HPDE6-E6E7 (cell line): ENCODE results near the gene OR8B2.
A peak's percentile ranks its signal among the peaks of the same experiment; 100 is the strongest.
"Not testable (repeated sequence)": the region's sequence is repeated elsewhere in the genome, so short reads cannot be mapped to it uniquely, and the experiment has no call there.

Experiments
- DNase-seq: peaks from one replicate; pipeline ENCODE4 v3.0.0; 2011; ENCODE audit warnings: missing footprints; ENCODE audit errors: extremely low spot score

The OR8B2 gene, protein sequence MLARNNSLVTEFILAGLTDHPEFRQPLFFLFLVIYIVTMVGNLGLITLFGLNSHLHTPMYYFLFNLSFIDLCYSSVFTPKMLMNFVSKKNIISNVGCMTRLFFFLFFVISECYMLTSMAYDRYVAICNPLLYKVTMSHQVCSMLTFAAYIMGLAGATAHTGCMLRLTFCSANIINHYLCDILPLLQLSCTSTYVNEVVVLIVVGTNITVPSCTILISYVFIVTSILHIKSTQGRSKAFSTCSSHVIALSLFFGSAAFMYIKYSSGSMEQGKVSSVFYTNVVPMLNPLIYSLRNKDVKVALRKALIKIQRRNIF

DNA sequence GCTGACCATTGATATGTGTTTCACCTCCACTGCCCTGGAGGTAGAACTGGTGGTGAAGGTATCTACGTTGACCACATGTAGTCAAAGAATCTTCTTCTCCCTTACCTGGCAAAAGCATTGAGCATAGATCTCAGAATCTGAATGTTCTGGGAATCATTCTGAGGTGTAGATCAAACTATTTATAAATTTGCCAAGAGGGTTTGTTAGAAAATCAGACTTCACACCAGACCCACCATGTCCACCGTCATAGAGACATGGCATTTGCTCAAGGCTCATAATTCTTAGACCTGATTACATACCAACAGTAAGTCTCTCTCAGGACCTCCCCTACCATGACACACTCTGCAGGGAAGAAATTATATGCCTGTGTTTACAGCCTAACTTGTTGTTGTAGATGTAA lies at the start of gene OR8B2:
TSS of gene OR8B2 (minus strand) at position 101 of the 400 bp plus-strand sequence. CDS start 1,156 bp downstream, outside the sequence.
- no peak for DNase-seq

DNA sequence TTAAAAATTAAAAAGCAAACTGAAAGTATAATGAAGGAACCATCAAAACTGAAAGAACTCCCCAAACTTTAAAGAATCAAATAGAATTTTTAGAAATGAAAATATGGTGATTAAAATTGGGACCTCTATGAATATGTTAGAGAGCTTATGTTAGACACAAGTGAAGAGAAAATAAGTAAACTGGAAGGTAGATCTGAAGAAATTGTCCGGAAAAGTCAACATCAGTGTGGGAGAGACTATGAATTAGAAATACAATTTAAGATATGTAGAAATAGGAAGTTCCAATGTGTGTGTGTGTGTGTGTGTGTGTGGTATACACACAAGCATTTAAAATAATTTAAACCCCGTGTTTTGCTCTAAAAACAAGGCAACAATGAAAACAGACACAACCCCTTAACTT lies 45.3 kb upstream of the OR8B2 start:
- no peak for DNase-seq

DNA sequence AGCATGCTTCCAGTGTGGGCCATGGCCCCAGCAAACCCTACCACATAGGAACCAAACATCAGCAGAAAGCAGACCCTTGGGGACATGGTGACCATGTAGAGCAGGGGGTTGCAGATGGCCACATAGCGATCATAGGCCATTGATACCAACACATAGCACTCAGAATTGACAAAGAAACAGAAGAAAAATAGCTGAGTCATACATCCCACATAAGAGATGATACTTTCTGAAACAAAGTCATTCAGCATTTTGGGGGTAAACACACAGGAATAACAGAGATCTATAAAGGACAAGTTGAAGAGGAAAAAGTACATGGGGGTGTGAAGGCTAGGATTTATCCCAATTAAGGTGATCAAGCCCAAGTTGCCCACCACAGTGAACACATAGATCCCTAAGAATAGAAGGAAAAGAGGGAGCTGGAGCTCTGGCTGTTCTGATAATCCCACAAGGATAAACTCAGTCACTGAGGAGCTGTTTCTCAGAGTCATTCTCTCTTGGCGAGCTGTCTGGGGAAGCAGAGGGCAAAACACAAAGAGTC lies 40.2 kb upstream of the OR8B2 start, which contains the start of gene OR8B4:
TSS of gene OR8B4 (minus strand) at position 488 of the 538 bp plus-strand sequence. CDS start at position 488, 0 bp downstream.
- no peak for DNase-seq

DNA sequence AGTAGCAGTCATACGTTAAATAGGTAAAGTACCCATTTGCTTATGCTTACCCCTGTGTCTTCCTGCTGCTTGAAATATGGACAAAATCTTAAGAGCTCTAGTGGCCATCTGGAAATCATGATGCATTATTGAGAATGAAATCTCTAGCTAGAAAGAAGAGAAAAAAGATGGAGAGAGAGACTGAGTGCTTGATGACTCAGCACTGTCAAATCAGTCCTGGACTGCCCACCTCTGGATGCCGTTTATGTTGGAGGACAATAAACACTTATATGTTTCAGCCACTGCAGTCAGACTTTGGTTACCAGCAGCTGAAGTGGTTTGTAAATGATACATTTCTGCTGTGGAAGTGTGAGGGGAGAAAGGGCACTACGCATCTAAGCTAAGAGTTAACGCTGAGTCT lies 36.7 kb upstream of the OR8B2 start:
- DNase-seq, result no peak

DNA sequence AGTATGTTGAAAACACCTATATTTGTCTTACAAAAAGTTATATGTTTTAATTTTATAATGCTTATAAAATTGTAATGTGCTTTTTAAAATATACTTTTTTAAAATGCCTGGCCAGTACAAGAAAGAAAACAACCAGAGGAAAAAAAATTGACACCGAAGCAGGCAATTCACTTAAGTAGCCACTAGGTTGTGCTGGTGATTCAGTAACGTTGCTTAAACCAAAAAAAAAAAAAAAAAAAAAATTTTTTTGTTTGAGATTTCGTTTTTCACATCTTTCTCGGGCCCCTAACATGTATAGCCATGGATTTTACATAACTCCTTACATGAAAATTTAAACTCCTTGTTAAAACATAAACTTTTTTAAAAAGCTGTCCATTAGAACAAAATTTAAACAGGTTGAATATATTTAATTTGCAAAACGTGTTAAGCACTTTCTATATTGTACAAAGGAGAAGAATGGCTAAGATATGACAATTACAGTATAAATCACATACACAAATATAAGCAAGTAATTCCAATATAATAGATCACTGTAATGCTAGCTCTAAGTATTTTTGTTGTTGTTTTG lies 31.1 kb upstream of the OR8B2 start:
- no peak for DNase-seq

DNA sequence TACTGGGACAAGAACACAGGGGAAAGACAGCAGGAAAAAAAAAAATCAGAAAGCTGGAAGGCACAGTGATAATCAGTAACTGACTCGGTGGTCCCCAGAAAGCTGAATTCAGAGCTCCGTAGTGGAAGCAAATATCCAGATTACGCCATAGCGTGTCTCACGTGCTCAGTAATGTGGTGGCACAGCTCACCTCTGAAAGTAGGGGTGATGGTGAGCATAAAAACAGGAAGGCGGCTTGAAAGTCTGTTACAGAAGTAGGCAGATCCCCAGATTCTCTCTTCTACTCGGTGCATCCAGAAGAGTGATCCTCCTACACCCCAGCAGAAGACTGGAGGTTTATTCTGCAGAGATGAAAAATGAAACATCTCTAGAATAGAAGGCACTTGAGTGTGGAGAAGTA lies 25.6 kb upstream of the OR8B2 start:
- DNase-seq, result no peak

DNA sequence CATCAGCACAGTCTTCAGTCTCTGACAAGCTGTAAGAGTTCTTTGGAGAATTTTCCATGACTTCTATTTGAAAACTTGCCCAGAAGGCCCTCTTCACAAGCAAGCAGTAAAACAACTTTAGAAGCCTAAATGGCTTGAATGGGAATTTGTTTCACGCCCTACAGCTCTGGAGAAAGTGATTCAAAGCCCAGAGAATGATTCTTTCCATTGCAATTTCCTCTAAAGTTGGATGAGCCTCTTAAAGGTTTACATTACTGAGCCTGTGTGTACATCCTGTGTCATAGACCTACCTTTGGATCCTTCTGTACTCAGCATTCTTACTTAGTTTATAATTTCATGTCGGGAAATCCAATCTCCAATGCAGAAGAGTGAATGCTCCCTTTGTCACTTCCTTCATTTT lies 21.3 kb upstream of the OR8B2 start:
- DNase-seq, result no peak

DNA sequence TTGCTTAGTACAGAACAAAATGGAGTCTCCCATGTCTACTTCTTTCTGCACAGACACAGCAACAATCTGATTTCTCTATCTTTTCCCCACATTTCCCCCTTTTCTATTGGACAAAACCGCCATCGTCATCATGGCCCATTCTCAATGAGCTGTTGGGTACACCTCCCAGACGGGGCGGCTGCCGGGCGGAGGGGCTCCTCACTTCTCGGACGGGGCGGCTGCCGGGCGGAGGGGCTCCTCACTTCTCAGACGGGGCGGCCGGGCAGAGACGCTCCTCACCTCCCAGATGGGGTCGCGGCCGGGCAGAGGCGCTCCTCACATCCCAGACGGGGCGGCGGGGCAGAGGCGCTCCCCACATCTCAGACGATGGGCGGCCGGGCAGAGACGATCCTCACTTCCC lies 18.9 kb upstream of the OR8B2 start:
- not testable (repeated sequence) for DNase-seq

DNA sequence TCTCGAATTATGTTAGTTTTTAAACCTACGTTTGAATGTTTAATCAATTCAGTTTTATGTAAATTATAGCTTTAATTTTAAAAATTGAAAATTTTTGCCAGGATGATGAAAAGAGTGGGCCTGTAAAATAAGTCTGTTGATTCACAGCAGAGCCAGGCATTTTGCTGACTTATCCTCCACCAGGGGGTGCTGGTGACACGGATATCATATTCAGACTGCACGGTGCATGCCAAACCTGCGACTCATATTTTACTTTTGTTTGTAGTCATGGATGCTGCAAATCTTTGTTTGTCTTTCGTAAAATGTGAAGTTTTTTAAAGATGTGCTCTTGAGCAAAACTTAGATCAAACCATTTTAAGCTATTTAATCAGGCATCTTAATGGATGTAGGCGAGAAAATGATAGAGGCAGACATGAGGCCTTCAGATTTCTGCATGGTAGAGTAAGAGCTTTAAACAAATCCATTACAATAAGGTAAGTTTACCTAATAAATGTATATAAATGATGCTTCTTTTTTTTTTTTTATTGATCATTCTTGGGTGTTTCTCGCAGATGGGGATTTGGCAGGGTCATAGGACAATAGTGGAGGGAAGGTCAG lies 18.1 kb upstream of the OR8B2 start:
- DNase-seq, result peak; percentile 41

DNA sequence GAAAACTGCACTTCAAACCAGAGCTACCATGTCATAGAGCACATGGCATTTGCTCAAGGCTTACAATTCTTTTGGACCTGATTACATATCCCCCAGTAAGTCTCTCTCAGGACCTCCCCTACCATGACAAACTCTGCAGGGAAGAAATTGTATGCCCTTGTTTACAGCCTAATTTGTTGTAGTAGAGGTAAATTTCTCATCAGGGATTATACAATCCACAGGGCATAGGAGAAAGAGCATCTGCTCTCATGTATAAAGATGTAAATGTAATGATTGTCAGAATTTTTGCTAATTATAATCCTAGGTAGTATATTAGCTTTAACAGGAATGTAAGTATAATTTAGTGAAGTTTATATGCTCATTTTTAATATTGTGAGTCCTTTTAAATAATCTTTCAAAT lies 14.6 kb upstream of the OR8B2 start, which contains the start of gene OR8B3:
TSS of gene OR8B3 (minus strand) at position 101 of the 400 bp plus-strand sequence. CDS start 1,673 bp downstream, outside the sequence.
- no peak for DNase-seq

DNA sequence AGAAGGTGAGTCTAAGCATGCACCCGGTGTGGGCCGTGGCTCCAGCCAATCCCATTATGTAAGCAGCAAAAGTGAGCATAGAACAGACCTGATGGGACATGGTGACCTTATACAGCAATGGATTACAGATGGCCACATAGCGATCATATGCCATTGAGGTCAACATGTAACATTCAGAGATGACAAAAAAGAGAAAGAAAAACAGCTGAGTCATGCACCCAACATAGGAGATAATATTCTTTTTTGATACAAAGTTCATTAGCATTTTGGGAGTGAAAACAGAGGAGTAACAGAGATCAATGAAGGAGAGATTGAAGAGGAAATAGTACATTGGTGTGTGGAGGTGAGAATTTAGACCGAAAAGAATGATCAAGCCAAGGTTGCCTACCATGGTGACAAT lies 12.5 kb upstream of the OR8B2 start:
- DNase-seq, result not testable (repeated sequence)

DNA sequence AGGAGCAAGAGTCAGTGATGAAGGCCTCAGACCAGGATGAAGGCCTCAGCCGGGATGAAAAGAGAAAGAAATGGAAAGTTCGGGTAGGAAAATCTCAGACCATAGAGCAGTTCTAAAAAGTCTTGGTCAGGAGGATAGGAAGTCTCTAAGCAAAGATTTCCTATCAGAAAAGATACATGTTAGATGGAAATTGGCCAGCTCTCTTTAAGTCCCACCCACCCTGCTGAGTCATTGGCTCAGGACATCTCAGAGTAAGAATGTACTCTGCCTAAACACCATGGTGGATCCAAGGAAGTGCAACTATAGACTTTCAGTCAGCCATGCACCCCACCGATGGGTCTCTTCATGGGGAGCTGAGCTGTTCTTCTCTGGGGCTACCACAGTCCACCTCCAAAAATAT lies 10.1 kb upstream of the OR8B2 start:
- DNase-seq, result no peak

DNA sequence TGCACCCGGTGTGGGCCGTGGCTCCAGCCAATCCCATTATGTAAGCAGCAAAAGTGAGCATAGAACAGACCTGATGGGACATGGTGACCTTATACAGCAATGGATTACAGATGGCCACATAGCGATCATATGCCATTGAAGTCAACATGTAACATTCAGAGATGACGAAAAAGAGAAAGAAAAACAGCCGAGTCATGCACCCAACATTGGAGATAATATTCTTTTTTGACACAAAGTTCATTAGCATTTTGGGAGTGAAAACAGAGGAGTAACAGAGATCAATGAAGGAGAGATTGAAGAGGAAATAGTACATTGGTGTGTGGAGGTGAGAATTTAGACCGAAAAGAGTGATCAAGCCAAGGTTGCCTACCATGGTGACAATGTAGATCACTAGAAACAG lies 1.4 kb downstream of the OR8B2 start:
- not testable (repeated sequence) for DNase-seq

DNA sequence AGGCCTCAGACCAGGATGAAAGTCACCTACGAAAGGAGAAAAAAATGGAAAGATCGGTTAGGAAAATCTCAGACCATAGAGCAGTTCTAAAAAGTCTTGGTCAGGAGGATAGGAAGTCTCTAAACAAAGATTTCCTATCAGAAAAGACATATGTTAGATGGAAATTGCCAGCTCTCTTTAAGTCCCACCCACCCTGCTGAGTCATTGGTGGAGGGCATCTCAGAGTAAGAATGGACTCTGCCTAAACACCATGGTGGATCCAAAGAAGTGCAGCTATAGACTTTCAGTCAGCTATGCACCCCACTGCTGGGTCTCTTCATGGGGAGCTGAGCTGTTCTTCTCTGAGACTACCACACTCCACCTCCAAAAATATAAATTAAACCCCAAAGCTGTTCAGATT lies 3.7 kb downstream of the OR8B2 start:
- DNase-seq, result no peak

DNA sequence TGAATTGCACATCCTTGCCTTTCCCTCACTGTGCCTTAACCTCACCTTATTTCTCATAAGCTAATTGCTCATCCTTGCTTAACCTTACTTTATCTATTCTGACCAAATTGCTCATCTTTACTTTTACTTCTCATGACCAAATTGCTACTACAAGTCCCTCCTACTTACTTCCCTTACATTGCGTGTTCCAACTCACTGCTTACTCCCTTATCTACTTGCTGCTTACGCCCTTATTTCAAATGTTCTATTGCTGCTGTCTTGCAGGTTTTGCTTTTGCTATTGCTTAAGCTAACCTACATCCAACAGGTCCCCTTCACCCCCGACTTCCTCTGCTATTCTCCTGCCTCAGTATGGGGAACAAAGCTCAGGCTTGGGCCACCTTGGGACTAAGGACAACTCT lies 8.0 kb downstream of the OR8B2 start:
- DNase-seq, result no peak

DNA sequence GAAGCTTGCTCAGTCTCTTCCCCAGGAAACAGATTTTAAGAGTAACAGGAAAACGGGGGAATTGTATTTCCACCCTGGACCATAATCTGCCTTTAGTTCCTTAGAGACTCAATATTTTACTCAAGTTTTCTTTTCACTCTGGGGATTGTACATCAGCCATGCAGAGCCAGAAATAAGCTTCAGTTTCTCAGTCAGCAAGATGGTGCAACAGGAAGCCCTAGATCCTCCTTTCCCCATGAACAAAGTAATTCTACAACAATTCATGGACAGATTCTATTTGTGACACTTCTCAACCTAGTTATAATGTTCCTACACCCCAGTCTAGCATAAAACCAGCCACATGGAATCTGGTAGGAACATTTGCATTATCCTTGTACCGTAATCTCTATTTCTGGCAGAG lies 24.7 kb downstream of the OR8B2 start:
- no peak for DNase-seq

DNA sequence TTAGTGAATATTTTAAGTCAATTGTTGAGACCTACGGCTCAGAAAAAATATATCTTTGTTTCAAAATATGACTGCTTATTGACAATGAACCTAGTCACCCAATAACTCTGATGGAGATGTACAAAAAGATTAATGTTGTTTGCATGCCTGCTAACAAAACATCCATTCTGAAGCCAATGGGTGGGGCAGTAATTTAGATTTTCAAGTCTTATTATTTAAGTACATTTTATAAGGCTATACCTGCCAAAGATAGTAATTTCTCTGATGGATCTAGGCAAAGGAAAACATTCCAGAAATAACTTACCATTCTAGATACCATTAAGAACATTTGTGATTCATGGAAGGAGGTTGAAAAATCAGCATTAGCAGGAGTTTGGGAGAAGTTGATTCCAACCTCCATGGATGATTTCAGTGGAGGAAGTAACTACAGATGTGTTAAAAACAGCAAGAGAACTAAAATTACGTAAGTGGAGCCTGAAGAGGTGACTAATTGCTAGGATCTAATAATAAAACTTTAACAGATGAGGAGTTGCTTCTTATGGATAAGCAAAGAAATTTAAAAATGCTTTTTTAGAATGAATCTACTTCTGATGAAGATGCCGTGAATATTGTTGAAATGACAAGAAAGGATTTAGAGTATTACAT lies 37.9 kb downstream of the OR8B2 start:
- DNase-seq, result no peak

DNA sequence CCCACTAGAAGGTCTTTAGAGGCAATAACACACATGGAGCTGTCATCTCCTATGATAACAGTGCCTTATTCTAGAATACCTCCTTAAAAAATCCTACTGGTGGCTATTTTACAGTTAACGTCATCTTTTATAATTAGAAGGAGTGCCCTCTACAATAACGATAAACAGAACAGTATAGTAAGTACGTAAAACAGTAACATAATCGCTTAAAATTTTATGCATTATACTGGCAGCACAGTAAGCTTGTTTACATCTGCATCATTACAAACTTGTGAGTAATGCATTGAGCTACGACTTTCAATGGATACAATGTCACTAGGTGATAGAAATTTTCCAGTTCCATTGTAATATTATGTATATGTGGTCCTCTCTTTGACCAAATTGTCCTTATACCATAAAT lies 40.0 kb downstream of the OR8B2 start:
- DNase-seq, result no peak

DNA sequence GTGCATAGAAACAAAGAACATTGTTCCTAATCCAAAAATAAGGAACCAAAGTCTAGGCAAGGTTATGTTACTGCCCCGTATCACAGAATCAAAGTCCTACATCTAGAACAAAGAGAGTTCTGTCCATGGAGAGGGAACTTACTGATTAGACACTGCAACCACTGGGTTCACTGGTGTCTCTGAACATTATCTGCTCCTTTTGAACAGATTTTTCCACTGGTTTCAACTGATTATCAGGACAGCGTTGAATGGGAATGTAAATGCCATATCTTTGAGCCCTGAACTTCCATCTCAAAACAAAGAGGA lies 44.2 kb downstream of the OR8B2 start:
- no peak for DNase-seq

DNA sequence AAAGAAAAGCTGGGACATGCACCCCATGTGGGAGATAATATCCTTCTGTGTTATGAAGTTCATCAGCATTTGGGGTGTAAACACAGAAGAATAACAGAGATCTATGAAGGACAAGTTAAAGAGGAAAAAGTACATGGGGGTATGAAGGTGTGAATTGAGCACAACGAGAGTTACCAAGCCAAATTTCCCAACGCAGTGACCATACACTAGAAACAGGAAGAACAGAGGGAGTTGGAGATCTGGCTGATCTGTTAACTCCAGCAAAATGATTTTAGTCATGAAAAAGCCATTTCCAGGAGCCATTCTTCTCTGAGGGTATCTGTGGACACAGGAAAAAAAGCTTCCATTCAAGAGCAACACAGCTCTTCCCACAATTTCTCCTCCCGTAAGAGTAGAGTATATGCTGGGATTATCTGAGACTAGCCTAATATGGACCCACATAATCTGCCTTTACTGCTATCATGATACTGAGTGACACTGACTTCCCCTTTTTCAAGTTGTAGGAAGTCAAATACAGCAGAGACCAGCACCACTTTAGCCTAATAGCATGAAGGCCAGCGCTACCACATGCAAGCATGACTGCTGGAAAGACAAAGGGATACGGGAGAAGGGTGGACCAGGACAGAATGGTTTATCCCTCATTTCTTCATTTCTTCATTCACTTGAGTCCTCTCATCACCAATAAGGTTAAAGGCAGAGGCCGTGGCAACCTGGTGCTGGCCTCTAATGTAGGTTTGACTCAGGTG lies 44.7 kb downstream of the OR8B2 start:
- no peak for DNase-seq
